HepG2 (cell line): ENCODE results near the gene GRB2. TPM values are rescaled to one million over a fixed set of nuclear protein-coding genes. Genes with fewer than 3 reads are reported as not detected.

Experiments
- AHDC1 ChIP-seq: sonication (generic); formaldehyde crosslinking; IDR thresholded peaks from 2 replicates; pipeline ENCODE4 v1.5.1; 2020; ENCODE audit warnings: mild to moderate bottlenecking, missing genetic modification reagents, borderline replicate concordance
- BORCS8-MEF2B ChIP-seq: sonication (generic); formaldehyde crosslinking; IDR thresholded peaks from 2 replicates; pipeline ENCODE4 v1.8.0; 2022; ENCODE audit warnings: mild to moderate bottlenecking, missing genetic modification reagents
- ELF1 ChIP-seq: sonication (generic); formaldehyde crosslinking; IDR thresholded peaks from 2 replicates; pipeline ENCODE4 v1.4.0; 2020; ENCODE audit warnings: missing genetic modification reagents
- FLYWCH1 ChIP-seq: sonication (generic); formaldehyde crosslinking; IDR thresholded peaks from 2 replicates; pipeline ENCODE4 v1.8.1; 2023; ENCODE audit warnings: mild to moderate bottlenecking, missing genetic modification reagents
- GZF1 ChIP-seq: sonication (generic); formaldehyde crosslinking; IDR thresholded peaks from 2 replicates; pipeline ENCODE4 v1.5.1; 2020; ENCODE audit warnings: mild to moderate bottlenecking, missing genetic modification reagents
- HMG20A ChIP-seq: IDR thresholded peaks from 2 replicates; pipeline ENCODE4 v1.6.1; 2016; ENCODE audit warnings: borderline replicate concordance
- IRF9 ChIP-seq: sonication (generic); formaldehyde crosslinking; IDR thresholded peaks from 2 replicates; pipeline ENCODE4 v1.8.0; 2022; ENCODE audit warnings: missing genetic modification reagents, mild to moderate bottlenecking, borderline replicate concordance
- ISX ChIP-seq: sonication (generic); formaldehyde crosslinking; conservative IDR thresholded peaks from 2 replicates; pipeline ENCODE4 v1.5.0; 2020; ENCODE audit warnings: missing genetic modification reagents
- NONO ChIP-seq, 2 experiments: fragments of 450-650 bp in 1 of 2; sonication (generic) in 1 of 2; formaldehyde crosslinking in 1 of 2; IDR thresholded peaks in 1 of 2; conservative IDR thresholded peaks in 1 of 2; 2 replicates each; pipeline versions ENCODE4 v1.6.1 to v1.8.0; 2017 to 2022; ENCODE audit warnings: mild to moderate bottlenecking in 1 of 2, missing genetic modification reagents in 1 of 2, moderate library complexity in 1 of 2
- NR2F2 ChIP-seq: IDR thresholded peaks from 2 replicates; pipeline ENCODE4 v1.6.1; 2012; ENCODE audit warnings: low read depth, inconsistent platforms, borderline replicate concordance
- SALL1 ChIP-seq: sonication (generic); formaldehyde crosslinking; IDR thresholded peaks from 2 replicates; pipeline ENCODE4 v1.8.0; 2022; ENCODE audit warnings: mild to moderate bottlenecking, missing genetic modification reagents
- ZBTB39 ChIP-seq: sonication (generic); formaldehyde crosslinking; IDR thresholded peaks from 2 replicates; pipeline ENCODE4 v1.5.0; 2020; ENCODE audit warnings: missing genetic modification reagents
- ZBTB7B ChIP-seq: sonication (generic); formaldehyde crosslinking; IDR thresholded peaks from 2 replicates; pipeline ENCODE4 v1.4.0; 2020; ENCODE audit warnings: missing genetic modification reagents
- ZMYM2 ChIP-seq: sonication (generic); formaldehyde crosslinking; IDR thresholded peaks from 2 replicates; pipeline ENCODE4 v1.8.0; 2022; ENCODE audit warnings: mild to moderate bottlenecking, missing genetic modification reagents
- ZNF292 ChIP-seq: sonication (generic); formaldehyde crosslinking; IDR thresholded peaks from 2 replicates; pipeline ENCODE4 v1.8.1; 2022; ENCODE audit warnings: mild to moderate bottlenecking, low read depth, missing genetic modification reagents, borderline replicate concordance
- ZNF556 ChIP-seq: sonication (generic); formaldehyde crosslinking; IDR thresholded peaks from 2 replicates; pipeline ENCODE4 v1.4.0; 2020; ENCODE audit warnings: mild to moderate bottlenecking, missing genetic modification reagents, borderline replicate concordance
- ZNF558 ChIP-seq: sonication (generic); formaldehyde crosslinking; IDR thresholded peaks from 2 replicates; pipeline ENCODE4 v1.9.0; 2022; ENCODE audit warnings: mild to moderate bottlenecking, missing genetic modification reagents, borderline replicate concordance
- ZNF572 ChIP-seq: sonication (generic); formaldehyde crosslinking; IDR thresholded peaks from 2 replicates; pipeline ENCODE4 v1.5.1; 2020; ENCODE audit warnings: mild to moderate bottlenecking, missing genetic modification reagents
- polyA plus RNA-seq, 8 experiments: library from polyadenylated mRNA; depleted of rRNA in 3 of 8; stranded (reverse) in 7 of 8; unstranded in 1 of 8; fragments of >200 nt; fragmentation: Illumina TruSeq in 4 of 8; extraction: Trizol in 4 of 8; gene quantifications; 2 replicates each; pipeline versions ENCODE4 v1.2.1 to v1.2.3, GENCODE V29; 2011 to 2016; ENCODE audit warnings: low read depth in 4 of 8, missing spikeins in 1 of 8, mixed read lengths in 1 of 8; ENCODE audit not compliant: insufficient read depth in 1 of 8
- total RNA-seq, 5 experiments: library from RNA; depleted of rRNA; stranded (reverse); fragments of >200 nt; fragmentation: Illumina TruSeq; extraction: Trizol; gene quantifications; 2 replicates each; pipeline ENCODE4 v1.2.3, GENCODE V29; 2016; ENCODE audit warnings: low read depth in 1 of 5
- TF ChIP-seq, protein P1 (sequence below): sonication (generic); formaldehyde crosslinking; IDR thresholded peaks from 2 replicates; pipeline ENCODE4 v1.4.0; 2020; ENCODE audit warnings: missing genetic modification reagents, borderline replicate concordance

The GRB2 gene
- total and polyA plus RNA-seq, 2 of the 13 experiments (the other 11 are each of a cell fraction or from before 2014, with no cell fraction given): 84.6 to 92.3 TPM

DNA sequence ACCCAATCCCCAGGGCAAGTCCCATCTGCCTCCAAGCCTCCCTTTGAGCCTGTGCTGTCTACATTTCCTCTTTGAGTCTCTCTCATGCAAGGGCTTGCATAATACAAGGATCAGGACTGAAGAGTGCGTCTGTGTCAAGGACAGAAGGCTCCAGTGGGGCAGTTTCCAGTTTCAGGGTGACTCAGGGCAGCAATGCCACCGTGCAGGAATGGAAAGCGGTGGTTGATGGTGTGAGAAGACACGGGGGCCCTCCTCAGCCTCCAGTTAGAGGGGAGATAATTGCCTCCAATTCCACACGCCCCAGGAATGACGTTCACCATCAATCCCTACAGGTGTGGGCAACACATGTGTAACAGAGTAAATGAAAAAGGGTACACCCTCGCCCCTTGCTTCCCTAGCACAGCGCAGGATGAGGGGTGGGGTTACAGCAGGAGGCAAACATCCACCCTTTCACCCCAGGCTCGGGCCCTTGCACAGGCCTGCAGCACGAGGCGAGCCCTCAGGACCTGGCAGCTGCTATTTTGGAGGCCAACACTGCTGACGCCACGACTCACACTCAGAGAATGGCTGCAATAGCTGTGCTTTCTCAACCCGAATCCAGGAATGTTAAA is 91.4 kb downstream of the GRB2 start (continued):
- TF ChIP-seq AHDC1: no peak
- TF ChIP-seq NONO (IDR thresholded peaks at IDR 0.05): no peak
- TF ChIP-seq NONO (CRISPR knock-in tag; conservative IDR thresholded peaks at IDR 0.05): 0 out of 2 replicates have a peak, but pooled peaks have one; percentile 4
- no peak for TF ChIP-seq BORCS8-MEF2B (CRISPR knock-in tag)
- TF ChIP-seq ZNF556 (CRISPR knock-in tag): peak; percentile 70; the same call in 1 of the 2 replicates
- TF ChIP-seq, protein P1, sequence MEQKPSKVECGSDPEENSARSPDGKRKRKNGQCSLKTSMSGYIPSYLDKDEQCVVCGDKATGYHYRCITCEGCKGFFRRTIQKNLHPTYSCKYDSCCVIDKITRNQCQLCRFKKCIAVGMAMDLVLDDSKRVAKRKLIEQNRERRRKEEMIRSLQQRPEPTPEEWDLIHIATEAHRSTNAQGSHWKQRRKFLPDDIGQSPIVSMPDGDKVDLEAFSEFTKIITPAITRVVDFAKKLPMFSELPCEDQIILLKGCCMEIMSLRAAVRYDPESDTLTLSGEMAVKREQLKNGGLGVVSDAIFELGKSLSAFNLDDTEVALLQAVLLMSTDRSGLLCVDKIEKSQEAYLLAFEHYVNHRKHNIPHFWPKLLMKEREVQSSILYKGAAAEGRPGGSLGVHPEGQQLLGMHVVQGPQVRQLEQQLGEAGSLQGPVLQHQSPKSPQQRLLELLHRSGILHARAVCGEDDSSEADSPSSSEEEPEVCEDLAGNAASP: peak; percentile 75; the same call in 1 of the 2 replicates
- TF ChIP-seq NR2F2: 0 out of 2 replicates have a peak, but pooled peaks have one; percentile 23
- TF ChIP-seq ISX (CRISPR knock-in tag): no peak
- no peak for TF ChIP-seq IRF9 (CRISPR knock-in tag)
- TF ChIP-seq ELF1 (CRISPR knock-in tag): peak; percentile 49; the same call in 1 of the 2 replicates
- 0 out of 2 replicates have a peak, but pooled peaks have one; percentile 43 for TF ChIP-seq HMG20A
- TF ChIP-seq GZF1 (CRISPR knock-in tag): 0 out of 2 replicates have a peak, but pooled peaks have one; percentile 37
- 0 out of 2 replicates have a peak, but pooled peaks have one; percentile 51 for TF ChIP-seq ZNF572 (CRISPR knock-in tag)
- peak; percentile 79; the same call in 1 of the 2 replicates for TF ChIP-seq ZNF292 (CRISPR knock-in tag)
- peak; percentile 39; the same call in 1 of the 2 replicates for TF ChIP-seq ZBTB7B (CRISPR knock-in tag)
- TF ChIP-seq FLYWCH1 (CRISPR knock-in tag): 0 out of 2 replicates have a peak, but pooled peaks have one; percentile 34
- 0 out of 2 replicates have a peak, but pooled peaks have one; percentile 39 for TF ChIP-seq ZBTB39 (CRISPR knock-in tag)
- no peak for TF ChIP-seq ZMYM2
- peak; percentile 42; the same call in 1 of the 2 replicates for TF ChIP-seq SALL1 (CRISPR knock-in tag)
- no peak for TF ChIP-seq ZNF558
